Heart right ventricle (tissue), 16 donors: ENCODE data around the gene TRIM37. TPM values are rescaled to one million over a fixed set of nuclear protein-coding genes. Genes with fewer than 3 reads are reported as not detected.

Experiments
- ATAC-seq, 8 donors: fragments of 200-7000 bp; cut with Tn5 transposase; one replicate each; pipeline ENCODE4 v1.9.1; 2020; ENCODE audit warnings: mild to moderate bottlenecking in 8 of 8, moderate library complexity in 8 of 8, moderate number of reproducible peaks in 1 of 8
- DNase-seq, 2 donors: peaks; one replicate each; pipeline ENCODE4 v3.0.0-alpha.2; 2020
- H3K27ac ChIP-seq, 10 donors: fragments of 200-600 bp; sonication (generic) in 2 of 10; one replicate each; pipeline versions ENCODE4 v1.5.0 to v1.8.0; 2020 to 2022; ENCODE audit warnings: mild to moderate bottlenecking in 3 of 10
- H3K27me3 ChIP-seq, 7 donors: fragments of 200-600 bp; one replicate each; pipeline ENCODE4 v1.8.0; 2021 to 2022; ENCODE audit warnings: mild to moderate bottlenecking in 2 of 7
- H3K36me3 ChIP-seq, 9 donors: fragments of 200-600 bp; sonication (generic) in 1 of 9; one replicate each; pipeline versions ENCODE4 v1.5.0 to v1.8.0; 2020 to 2022; ENCODE audit warnings: mild to moderate bottlenecking in 2 of 9
- H3K4me1 ChIP-seq, 9 donors: fragments of 200-600 bp; sonication (generic) in 1 of 9; one replicate each; pipeline versions ENCODE4 v1.5.0 to v1.8.0; 2020 to 2022; ENCODE audit warnings: mild to moderate bottlenecking in 4 of 9
- H3K4me3 ChIP-seq, 10 donors: fragments of 200-600 bp; sonication (generic) in 2 of 10; one replicate each; pipeline versions ENCODE4 v1.5.0 to v1.8.0; 2020 to 2022; ENCODE audit warnings: mild to moderate bottlenecking in 7 of 10, moderate library complexity in 2 of 10
- H3K9me3 ChIP-seq, 11 donors: fragments of 200-600 bp in 10 of 11; sonication (generic) in 2 of 11; one replicate each; pipeline versions ENCODE4 v1.5.0 to v1.8.0; 2013 to 2022; ENCODE audit warnings: mild to moderate bottlenecking in 2 of 11, control low read depth in 1 of 11, moderate library complexity in 1 of 11
- CTCF ChIP-seq, 9 donors: fragments of 200-600 bp; sonication (generic) in 2 of 9; IDR thresholded peaks; one replicate each; pipeline versions ENCODE4 v1.5.0 to v1.8.0; 2021 to 2022; ENCODE audit warnings: antibody characterized with exemption in 9 of 9, mild to moderate bottlenecking in 5 of 9, moderate library complexity in 1 of 9
- WGBS, 2 donors: extraction: QIAGEN DNeasy Blood & Tissue Kit; methylation state at CpG; one replicate each; pipeline ENCODE4 v1.1.7; 2013; ENCODE audit warnings: inconsistent platforms in 1 of 2; 5-methylcytosine and 5-hydroxymethylcytosine counted together
- intact Hi-C, 10 donors: fragments of 100-400 bp; cut with DNase I; formaldehyde crosslinking; loops; one replicate each; pipeline versions ENCODE4 v1.11.1 to v1.14.2; 2022
- polyA plus RNA-seq, 2 donors: library from polyadenylated mRNA; stranded (reverse); fragments of 200-250 nt; gene quantifications; one replicate each; pipeline ENCODE4 v1.2.3, GENCODE V29; 2013
- total RNA-seq, 10 donors: library from RNA; stranded (reverse); fragmentation: NEBNext Ultra II Directional in 3 of 10; extraction: Animal tissue kit (Norgen Biotek cat#: 25700) in 3 of 10; gene quantifications; one replicate each; pipeline versions ENCODE4 v1.2.1 to v1.2.4, GENCODE V29; 2021 to 2023
- donor health status: Arrhythmogenic right ventricular cardiomyopathy.
- donor health status: ischemic (EF 13 %, LVEDD 7.1; RV severe dilation, severe dysfunction).
- donor health status: healthy with polysubstance abuse.
- donor health status: DM: no; HTN: yes; CAD: no.
- donor health status: DM: no; HTN: no; CAD: no.
- donor health status: ischemic (EF 25% LVEDD 6.9; RV normal size, moderate dysfunction).
- donor health status: ischemic (EF 25% LVEDD 5.7; RV mildly dilated, moderate dysfunction).
- donor health status: healthy.
- donor health status: DM: yes; HTN: yes; CAD: no.
- donor health status: Ischemic cardiomyopathy.
- donor health status: ischemic (EF 35%, LVEDD 5.7; RV mildly dilated, moderate dysfunction).
- donor health status: nonischemic (EF 11% LVEDD 7.7; RV severe dilation, severe dysfunction).
- donor health status: DM: yes; HTN: yes; CAD: no.
- donor health status: PGD.
- donor health status: ischemic (EF 29% LVEDD 5.4; RV normal size, mild dysfunction).
- donor health status: nonischemic (EF 23%, LVEDD 6.1; RV moderate dilation, normal function).

Gene TRIM37
- total and polyA plus RNA-seq, 12 donors = 5.9 to 22.2 (median 17.5) TPM

- Histone ChIP-seq H3K4me3 (no peak overlapping the region), H3K27ac (no peak overlapping the region), H3K36me3 (peaks cover 0 to 51% (median 7%) of the 10 kb centered on the region in 9 donors), H3K27me3 (no peaks in the 10 kb centered on the region), H3K9me3 (peaks cover 0 to under 1% (median 0%) of the 10 kb centered on the region in 11 donors), H3K4me1 (peaks cover 0 to 24% (median 16%) of the 10 kb centered on the region in 9 donors)
- DNase-seq (no peak), ATAC-seq (peak in 2 of 8 donors; percentile 15 to 39)
- intact Hi-C loops = no loop called here
- no peak for TF ChIP-seq CTCF (IDR thresholded peaks at IDR 0.05)
- 90% methylated on average over 1 of the region's 1 CpG for WGBS, 2 donors
Measured at GRCh38 chr17:59026176-59026939, 80.3 kb downstream of the TRIM37 start.

- no peaks in the 10 kb centered on the region for H3K27me3 ChIP-seq
- no peak overlapping the region for H3K27ac ChIP-seq
- no peak for ATAC-seq
- intact Hi-C loops = no loop called here
- H3K4me3 ChIP-seq = no peak overlapping the region
- H3K36me3 ChIP-seq = peaks cover 0 to 44% (median 7%) of the 10 kb centered on the region in 9 donors
- WGBS, 2 donors = 96% methylated on average over 2 of the region's 2 CpGs
- H3K4me1 ChIP-seq = peaks cover 0 to 24% (median 16%) of the 10 kb centered on the region in 9 donors
- H3K9me3 ChIP-seq = peaks cover 0 to 4% (median 0%) of the 10 kb centered on the region in 11 donors
- DNase-seq = no peak
- no peak for TF ChIP-seq CTCF (IDR thresholded peaks at IDR 0.05)
Measured at GRCh38 chr17:59024916-59025315, 81.8 kb downstream of the TRIM37 start.

- H3K36me3 ChIP-seq = peaks cover 0 to 54% (median 4%) of the 10 kb centered on the region in 9 donors
- H3K4me1 ChIP-seq = no peaks in the 10 kb centered on the region
- no peak overlapping the region for H3K27ac ChIP-seq
- H3K27me3 ChIP-seq = no peaks in the 10 kb centered on the region
- no peak overlapping the region for H3K4me3 ChIP-seq
- ATAC-seq (no peak), DNase-seq (no peak)
- no peak for TF ChIP-seq CTCF (IDR thresholded peaks at IDR 0.05)
- whole genome bisulfite sequencing, 2 donors = 89 to 90% methylated on average over 1 of the region's 1 CpG
- intact Hi-C loops = no loop called here
- peaks cover 0 to 4% (median 0%) of the 10 kb centered on the region in 11 donors for H3K9me3 ChIP-seq
Measured at GRCh38 chr17:59018019-59018418, 88.7 kb downstream of the TRIM37 start.

GRCh38 chr17:59011975-59012374 is 94.7 kb downstream of the TRIM37 start:
- no peak for DNase-seq
- Histone ChIP-seq H3K27ac (no peak overlapping the region), H3K36me3 (peaks cover 0 to 91% (median 12%) of the 10 kb centered on the region in 9 donors), H3K9me3 (no peaks in the 10 kb centered on the region), H3K4me1 (peaks cover 0 to 13% (median 5%) of the 10 kb centered on the region in 9 donors), H3K4me3 (no peak overlapping the region), H3K27me3 (no peaks in the 10 kb centered on the region)
- intact Hi-C loops = no loop called here
- WGBS, 2 donors = 92 to 96% methylated on average over 2 of the region's 2 CpGs
- TF ChIP-seq CTCF (IDR thresholded peaks at IDR 0.05) = no peak
- ATAC-seq = no peak
